ENCODE results near the gene CTNNBL1.

GRCh38 chr20:37886851-37887297, 193.0 kb downstream of the CTNNBL1 start:
- TF ChIP-seq CTCF (conservative IDR thresholded peaks at IDR 0.05; ENCODE audit: low read depth, low read length) = no peak
- no peak for TF ChIP-seq RAD21 (IDR thresholded peaks at IDR 0.05; ENCODE audit: low read length)
